Fibroblast of the aortic adventitia (primary cell): ENCODE results near the gene RNU1-3. TPM values are rescaled to one million over a fixed set of nuclear protein-coding genes. Genes with fewer than 3 reads are reported as not detected.
"Not testable (repeated sequence)": the region's sequence is repeated elsewhere in the genome, so short reads cannot be mapped to it uniquely, and the experiment has no call there.

Experiments
- DNase-seq: peaks from one replicate; pipeline ENCODE4 v3.0.0-alpha.2; 2010; ENCODE audit warnings: low read depth
- H3K4me3 ChIP-seq: 2 replicates; pipeline ENCODE4 v1.5.1; 2011; ENCODE audit warnings: low read depth, mild to moderate bottlenecking, control low read depth, low read length, moderate library complexity
- total RNA-seq: library from RNA; depleted of rRNA; stranded (reverse); fragments of >200 nt; gene quantifications from 2 replicates; pipeline ENCODE4 v1.2.3, GENCODE V29; 2012; ENCODE audit warnings: low replicate concordance

RNU1-3 gene
- total RNA-seq, 1 donor: under 0.01 TPM

GRCh38 chr1:16700138-16700895 is 33.6 kb upstream of the RNU1-3 start:
- DNase-seq, H3K4me3 ChIP-seq: not testable (repeated sequence)

- H3K4me3 ChIP-seq, DNase-seq: not testable (repeated sequence)
Measured at GRCh38 chr1:16699440-16699839, 32.7 kb upstream of the RNU1-3 start.

- not testable (repeated sequence) for DNase-seq, H3K4me3 ChIP-seq
Measured at GRCh38 chr1:16697152-16697551, 30.4 kb upstream of the RNU1-3 start.

- H3K4me3 ChIP-seq, DNase-seq: not testable (repeated sequence)
Measured at GRCh38 chr1:16696507-16697150, 29.9 kb upstream of the RNU1-3 start.

- DNase-seq, H3K4me3 ChIP-seq: not testable (repeated sequence)
Measured at GRCh38 chr1:16694308-16694702, 27.6 kb upstream of the RNU1-3 start.

- not testable (repeated sequence) for DNase-seq, H3K4me3 ChIP-seq
Measured at GRCh38 chr1:16693449-16694307, 26.9 kb upstream of the RNU1-3 start.

- DNase-seq, H3K4me3 ChIP-seq: not testable (repeated sequence)
Measured at GRCh38 chr1:16692717-16693448, 26.1 kb upstream of the RNU1-3 start.

- not testable (repeated sequence) for H3K4me3 ChIP-seq, DNase-seq
Measured at GRCh38 chr1:16692283-16692682, 25.5 kb upstream of the RNU1-3 start.

GRCh38 chr1:16690971-16691682 is 24.4 kb upstream of the RNU1-3 start:
- not testable (repeated sequence) for H3K4me3 ChIP-seq, DNase-seq

GRCh38 chr1:16687132-16687800 is 20.5 kb upstream of the RNU1-3 start:
- DNase-seq, H3K4me3 ChIP-seq: not testable (repeated sequence)

GRCh38 chr1:16685445-16686371 is 19.0 kb upstream of the RNU1-3 start:
- H3K4me3 ChIP-seq: not testable (repeated sequence)
- DNase-seq: peak; percentile 26
